T47D (cell line): ENCODE measurements around the gene LRFN4.
A peak's percentile ranks its signal among the peaks of the same experiment; 100 is the strongest.

Source experiments
- DNase-seq, 2 experiments: peaks; one replicate each; pipeline versions ENCODE4 v3.0.0 to v3.0.0-alpha.2; 2011 to 2012; ENCODE audit warnings: low read depth in 1 of 2, low spot score in 1 of 2
- JUND ChIP-seq: IDR thresholded peaks from 2 replicates; pipeline ENCODE4 v1.6.1; 2012; ENCODE audit warnings: low read depth
- in situ Hi-C: cut with HindIII; loops from 2 replicates; pipeline ENCODE4 v1.10.0; 2016; ENCODE audit warnings: low sequenced_read_pairs, low pct_unique_long_range_greater_than_20kb

The LRFN4 gene

DNA sequence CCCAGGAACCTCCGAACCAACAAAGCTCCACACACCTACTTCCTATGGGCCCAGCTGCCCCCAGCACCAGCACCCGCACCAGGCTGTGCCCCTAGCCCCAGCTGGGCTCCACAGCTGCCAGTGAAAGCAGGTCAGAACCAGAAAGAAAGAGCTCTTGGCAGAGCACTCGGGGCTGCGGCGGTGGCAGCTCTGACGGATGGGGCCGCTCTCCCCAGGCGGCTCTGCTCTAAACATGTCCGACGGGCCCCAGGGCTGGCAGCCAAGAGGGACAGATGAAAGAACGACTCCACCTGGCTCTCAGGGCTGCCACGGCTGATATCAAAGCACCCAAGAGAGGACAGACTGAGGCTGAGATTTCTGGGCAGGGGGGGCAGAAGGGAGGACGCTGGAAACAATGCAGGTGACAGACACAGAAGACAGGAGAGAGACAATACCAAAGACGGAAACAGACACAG, 25.7 kb downstream of the LRFN4 start:
- no peak for TF ChIP-seq JUND
- in situ Hi-C loops: no loop called here
- DNase-seq: no peak

DNA sequence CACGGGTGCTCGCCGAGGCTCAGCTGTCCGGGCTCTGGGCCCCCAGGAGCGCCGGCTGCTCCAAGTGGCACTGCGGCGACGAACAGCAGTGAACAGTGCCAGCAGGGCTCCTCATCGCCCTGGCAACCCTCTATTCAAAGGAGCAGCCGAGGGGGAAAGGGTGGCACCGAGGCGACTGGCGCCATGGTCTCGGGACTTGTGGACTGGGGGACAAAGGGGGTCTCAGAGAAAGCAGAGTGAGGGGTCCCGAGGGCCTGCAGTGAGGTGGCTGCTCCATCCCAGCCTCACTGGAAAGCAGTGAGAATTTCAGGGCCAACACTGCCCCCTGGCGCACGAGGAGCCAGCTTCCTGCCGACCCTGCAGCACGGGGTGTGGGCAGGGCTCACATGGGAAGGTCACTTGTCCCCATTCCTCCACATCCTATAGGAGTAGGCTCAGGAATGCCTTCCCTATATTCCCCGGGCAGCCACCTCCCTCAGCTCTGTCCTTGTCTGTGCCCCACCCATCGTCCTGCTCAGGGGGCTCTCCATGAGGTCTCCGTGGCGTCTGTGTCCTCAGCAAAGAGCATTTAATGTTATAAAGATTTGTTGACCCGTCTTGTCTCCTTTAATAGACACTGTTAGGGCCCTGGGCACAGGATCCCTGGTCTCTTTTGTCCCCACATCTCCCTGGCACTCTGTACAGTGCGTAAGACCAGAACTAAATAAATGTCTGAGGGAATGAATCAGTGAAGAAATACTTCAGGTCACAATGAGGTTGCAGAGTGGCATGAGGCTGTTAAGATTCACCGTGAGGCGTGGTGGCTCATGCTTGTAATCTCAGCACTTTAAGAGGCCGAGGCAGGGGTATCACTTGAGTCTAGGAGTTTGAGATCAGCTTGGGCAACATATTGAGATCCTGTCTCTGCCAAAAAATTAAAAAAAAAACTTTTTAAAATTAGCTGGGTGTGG, 26.4 kb downstream of the LRFN4 start:
- DNase-seq: peak in 1 of 2 experiments; percentile 67
- no peak for TF ChIP-seq JUND
- in situ Hi-C loops: no loop called here

DNA sequence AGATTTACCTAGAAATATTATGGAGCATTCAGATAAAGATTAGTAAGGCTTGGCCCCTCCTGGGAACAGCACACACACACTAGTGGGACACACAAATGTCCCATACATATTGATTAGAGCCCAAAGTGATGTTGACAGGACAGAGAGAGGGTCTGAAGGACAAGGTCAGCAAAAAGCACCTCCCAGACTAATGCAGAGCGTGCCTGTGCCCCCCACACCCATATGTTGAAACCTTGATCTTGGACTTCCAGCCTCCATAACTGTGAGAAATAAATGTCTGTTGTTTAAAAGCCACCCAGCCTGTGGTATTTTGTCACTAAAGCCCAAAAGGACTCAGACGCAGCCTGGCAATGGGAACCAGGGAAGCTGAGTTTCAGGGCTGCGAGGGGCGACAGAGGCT, 27.6 kb downstream of the LRFN4 start:
- in situ Hi-C loops: no loop called here
- TF ChIP-seq JUND: no peak

DNA sequence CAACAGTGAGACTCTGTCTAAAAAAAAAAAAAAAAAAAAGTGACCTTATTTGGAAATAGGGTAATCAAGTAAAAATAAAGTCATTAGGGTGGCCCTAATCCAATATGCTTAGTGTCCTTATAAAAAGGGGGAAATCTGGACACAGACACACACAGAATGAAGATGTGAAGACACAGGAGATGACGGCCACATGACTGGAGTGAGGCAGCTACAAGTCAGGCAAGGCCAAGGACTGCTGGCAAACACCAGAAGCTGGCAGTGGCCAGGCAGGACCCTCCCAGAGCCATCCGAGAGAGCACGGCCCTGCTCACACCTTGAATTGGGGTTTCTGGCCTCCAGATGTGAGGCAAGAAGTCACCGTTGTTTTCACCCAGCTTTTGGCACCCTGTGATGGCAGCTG, 28.6 kb downstream of the LRFN4 start:
- TF ChIP-seq JUND: no peak
- no peak for DNase-seq
- in situ Hi-C loops: no loop called here

More for the DNA sequence above, 27.6 kb downstream of the LRFN4 start:
- no peak for DNase-seq

DNA sequence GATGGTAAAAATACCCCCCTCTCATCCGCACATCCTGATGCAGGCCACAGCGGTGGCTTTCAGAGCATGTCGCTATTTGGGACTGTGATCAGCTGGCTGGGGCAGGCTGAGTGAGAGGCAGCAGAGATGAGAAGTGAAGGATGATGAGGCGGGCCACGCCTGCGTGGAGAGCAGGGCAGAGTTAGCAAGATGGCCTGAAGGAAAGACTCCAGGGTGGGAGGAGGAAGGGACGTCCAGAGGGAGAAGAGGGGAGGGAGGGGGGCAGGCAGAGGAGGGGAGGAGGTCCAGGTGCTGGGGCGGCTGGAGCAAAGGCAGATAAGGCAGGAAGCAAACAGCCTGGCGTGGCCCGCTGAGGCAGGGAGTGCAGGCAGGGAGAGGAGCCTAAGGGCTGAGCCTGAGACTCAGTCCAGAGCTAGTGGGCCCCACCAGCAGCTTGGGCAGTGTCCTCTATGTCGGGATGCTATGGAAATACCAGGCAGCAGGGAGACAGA, 29.1 kb downstream of the LRFN4 start:
- no peak for TF ChIP-seq JUND
- in situ Hi-C loops: no loop called here
- no peak for DNase-seq

DNA sequence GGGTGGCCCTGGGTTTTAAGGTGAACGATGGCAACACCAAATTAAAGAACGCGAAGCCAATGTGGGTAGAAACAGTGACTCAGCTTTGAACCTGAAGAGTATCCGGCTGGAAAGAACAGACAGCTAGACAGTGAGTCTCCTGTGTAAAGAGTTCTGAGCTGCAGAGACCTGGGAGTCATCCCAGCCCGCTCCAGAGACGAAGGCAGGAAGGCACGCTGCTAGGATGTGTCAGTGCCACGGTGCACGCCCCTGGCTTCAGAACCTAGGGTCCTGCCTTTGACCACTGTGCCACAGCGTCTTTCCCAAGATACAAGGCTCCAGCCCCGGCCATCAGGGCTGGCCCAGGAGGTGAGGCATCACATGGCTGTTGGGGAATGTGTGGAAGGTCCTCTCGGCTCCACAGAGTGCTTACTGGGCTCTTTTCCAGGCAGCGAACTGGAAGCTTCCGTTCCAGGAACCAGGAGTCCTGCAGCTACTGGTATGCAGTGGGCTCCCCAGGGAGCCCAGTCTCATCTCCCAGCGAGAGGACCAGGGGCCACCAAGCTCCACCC, 29.9 kb downstream of the LRFN4 start:
- no peak for DNase-seq
- no peak for TF ChIP-seq JUND
- in situ Hi-C loops: no loop called here

DNA sequence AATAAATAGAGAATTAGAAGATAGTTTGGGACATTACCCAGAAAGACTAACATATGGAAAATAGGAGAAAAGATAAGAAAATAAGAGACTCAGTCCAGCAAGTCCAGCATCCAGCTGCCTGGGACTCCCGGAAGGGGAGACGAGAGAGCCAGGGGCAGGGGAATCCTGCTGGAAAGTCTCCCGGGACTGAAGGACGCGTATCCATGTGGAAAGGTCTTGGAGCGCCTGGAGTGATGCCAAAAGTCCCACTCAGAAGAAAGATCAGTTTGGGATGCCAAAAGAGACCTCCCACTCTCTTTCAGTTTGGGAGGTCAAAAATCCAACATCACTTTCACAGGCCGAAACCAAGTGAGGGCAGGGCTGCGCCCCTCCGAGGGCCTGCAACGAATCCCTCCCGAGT, 30.7 kb downstream of the LRFN4 start:
- TF ChIP-seq JUND: no peak
- in situ Hi-C loops: no loop called here
- DNase-seq: no peak

DNA sequence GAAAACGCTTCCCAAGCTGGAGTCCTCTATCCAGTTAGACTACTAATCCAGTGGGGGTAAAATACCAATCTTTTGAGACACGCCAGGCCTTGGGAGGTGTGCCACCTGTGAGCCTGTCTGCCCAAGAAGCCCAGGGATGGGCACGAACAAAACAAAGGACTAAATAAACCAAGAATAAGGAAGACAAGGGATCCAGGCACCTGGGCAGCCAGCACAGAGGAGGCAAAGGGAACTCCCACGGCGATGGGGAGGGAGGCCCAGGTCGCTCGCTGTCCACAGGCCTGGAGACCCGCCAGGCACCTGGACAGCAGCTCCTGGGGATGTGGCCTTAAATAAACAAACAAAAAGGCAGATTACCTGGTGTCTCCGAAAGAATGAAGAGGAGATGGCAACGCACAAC, 31.4 kb downstream of the LRFN4 start:
- in situ Hi-C loops: no loop called here
- no peak for TF ChIP-seq JUND
- no peak for DNase-seq

DNA sequence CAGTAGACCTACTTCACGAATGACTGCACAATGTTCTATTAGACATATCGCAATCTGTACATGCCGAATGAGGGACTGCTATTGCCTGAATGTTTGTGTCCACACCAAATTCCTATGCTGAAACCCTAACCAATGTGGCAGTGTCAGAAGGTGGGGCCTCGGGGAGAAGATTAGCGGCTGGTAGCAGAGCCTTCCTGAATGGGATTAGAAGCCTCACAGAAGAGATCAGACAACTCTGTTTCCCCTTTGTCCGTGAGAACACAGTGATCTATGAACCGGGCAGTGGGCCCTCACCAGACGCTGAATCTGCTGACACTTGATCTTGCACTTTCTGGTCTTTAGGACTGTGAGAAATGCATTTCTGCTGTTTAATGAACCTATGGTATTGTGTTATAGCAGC, 33.1 kb downstream of the LRFN4 start:
- no peak for TF ChIP-seq JUND
- in situ Hi-C loops: no loop called here
- DNase-seq: no peak

DNA sequence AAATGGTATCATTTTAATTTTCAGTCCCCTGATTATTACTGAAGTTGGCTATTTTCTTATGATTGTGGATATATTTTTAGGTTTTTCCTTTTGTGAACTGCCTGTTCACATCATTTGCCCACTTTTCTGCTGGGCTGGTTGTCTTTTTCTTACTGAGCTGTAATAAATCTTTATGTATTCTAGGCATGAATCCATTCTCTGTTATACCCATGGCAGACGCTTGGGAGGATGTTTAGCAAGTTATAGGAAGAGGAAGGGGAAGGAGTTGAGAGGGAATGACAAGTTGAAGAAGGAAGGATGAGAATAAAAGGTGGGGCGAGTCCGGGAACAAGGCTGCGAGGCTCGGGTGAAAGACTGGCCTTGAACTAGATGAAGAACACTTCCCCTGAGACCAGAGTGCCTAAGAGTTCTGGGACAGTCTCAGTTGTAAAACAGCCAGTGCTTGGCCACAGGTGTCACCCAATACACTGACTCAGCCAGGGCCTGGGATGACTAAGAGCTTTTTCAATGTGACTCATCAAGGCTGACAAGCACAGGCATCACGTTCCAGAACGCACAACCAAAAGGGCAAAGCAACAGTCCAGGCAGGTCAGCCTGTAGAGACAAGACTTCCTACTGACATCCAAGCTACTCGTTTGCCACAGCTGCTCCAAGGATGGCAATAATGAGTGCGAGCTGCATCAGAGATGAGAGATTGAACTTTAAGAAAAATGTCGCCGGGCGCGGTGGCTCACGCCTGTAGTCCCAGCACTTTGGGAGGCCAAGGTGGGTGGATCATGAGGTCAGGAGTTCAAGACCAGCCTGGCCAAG, 35.2 kb downstream of the LRFN4 start:
- TF ChIP-seq JUND: no peak
- peak; percentile 62 to 84 for DNase-seq
- in situ Hi-C loops: no loop called here

DNA sequence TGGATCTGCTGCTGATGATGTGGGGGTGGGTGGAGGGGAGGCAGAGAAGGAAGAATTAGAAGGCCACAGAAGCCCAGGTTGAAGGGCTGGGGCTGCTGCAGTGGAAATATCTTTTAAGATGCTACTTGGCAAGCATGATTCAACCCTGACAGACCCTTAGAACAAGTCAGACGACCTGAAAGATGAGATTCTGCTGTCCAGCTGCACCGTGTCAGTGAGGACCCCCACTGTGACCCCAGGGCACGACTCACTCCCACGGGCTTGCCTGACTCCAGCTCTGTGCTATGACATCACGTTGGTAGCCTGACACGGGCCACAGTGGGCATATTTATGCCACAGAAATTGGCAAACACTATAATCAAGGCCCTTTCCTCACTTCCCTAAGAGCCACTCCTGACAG, 36.0 kb downstream of the LRFN4 start:
- no peak for DNase-seq
- in situ Hi-C loops: no loop called here
- no peak for TF ChIP-seq JUND

DNA sequence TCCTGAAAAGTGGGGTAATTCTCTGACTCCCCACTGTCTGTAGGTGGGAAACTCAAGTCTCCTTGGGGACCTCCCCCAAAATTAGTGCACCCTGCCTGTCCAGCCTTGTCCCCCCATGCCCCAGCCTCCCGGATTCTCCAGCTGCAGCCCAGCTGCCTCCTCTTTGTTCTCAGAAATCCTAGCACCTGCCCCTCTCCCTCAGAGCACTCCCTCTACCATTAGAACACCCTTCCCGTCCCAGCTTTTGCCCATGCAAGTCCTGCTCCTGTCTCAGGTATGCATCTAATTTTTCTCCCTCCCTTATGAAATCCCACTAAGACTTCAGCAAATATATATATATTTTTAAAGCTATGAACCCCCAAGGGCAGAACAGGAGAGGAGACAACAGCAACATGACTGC, 37.3 kb downstream of the LRFN4 start:
- in situ Hi-C loops: no loop called here
- TF ChIP-seq JUND: no peak
- DNase-seq: no peak
